DMS114 treated with DMSO at 0.1 percent for 48 hours (cell line): ENCODE data around the gene SMS.
"Not testable (repeated sequence)": the region's sequence is repeated elsewhere in the genome, so short reads cannot be mapped to it uniquely, and the experiment has no call there.

Source experiments
- DNase-seq: peaks from one replicate; lab custom pipeline; 2025; ENCODE audit not compliant: unreplicated experiment; lab: John Stamatoyannopoulos, UW

Gene SMS

GRCh38 chrX:21950557-21950956 is 10.0 kb downstream of the SMS start:
- not testable (repeated sequence) for DNase-seq

- DNase-seq = no peak
Observed at GRCh38 chrX:21952624-21953023, 12.1 kb downstream of the SMS start.

DNA sequence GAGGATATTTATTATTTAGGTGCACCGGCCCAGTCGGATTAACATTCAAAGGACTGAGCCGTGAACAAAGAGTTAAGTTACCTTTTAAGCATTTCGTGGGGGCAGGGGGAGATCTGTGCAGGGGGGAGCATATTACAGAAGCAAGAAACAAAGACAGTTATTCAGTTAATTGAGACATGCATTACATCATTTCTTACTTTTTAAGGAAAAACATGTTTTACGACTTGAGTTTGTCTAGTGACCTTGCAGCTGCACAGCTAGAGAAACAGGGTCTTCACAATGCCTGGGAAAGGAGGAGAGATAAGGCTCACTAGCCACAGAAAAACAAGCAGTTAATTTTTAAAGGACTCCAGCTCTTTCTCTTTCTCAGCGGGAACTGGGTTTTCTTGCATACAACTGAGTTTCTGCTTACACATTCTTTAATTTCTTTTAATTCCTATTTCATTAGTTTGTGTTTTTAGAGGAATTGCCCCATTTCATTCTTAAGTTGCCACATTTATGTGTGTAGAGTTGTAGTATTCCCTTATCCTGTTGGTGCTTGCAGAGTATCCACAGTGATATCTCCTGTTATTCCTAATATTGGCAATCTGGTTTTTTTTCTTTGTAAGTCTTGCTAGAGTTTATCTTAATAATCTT is 12.8 kb downstream of the SMS start:
- DNase-seq = not testable (repeated sequence)

GRCh38 chrX:21955403-21956189 is 15.1 kb downstream of the SMS start:
- DNase-seq = no peak

DNA sequence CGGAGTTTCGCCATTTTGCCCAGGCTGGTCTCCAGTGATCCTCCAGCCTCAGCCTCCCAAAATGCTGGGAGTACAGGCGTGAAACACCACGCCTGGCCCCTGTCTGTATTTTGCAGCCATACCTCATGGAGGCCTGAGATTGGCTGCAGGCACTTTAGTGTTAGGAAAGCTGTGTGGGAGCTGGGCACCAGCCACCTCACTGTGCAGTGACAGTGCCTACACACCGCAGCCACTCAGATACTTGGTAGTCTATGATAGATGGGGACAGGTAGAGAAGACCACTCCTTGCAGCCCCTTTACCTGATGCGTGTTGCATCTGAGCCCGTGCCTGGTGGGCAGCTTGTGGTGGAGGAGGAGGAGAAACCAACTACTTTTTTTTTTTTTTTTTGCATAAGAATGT is 16.3 kb downstream of the SMS start:
- no peak for DNase-seq

GRCh38 chrX:21958187-21958586 is 17.7 kb downstream of the SMS start:
- DNase-seq = no peak

GRCh38 chrX:21958916-21959315 is 18.4 kb downstream of the SMS start:
- no peak for DNase-seq

- DNase-seq = no peak
Observed at GRCh38 chrX:21959362-21960051, 19.0 kb downstream of the SMS start.

GRCh38 chrX:21960569-21961541 is 20.3 kb downstream of the SMS start:
- no peak for DNase-seq

- no peak for DNase-seq
Observed at GRCh38 chrX:21962361-21962760, 21.9 kb downstream of the SMS start.

DNA sequence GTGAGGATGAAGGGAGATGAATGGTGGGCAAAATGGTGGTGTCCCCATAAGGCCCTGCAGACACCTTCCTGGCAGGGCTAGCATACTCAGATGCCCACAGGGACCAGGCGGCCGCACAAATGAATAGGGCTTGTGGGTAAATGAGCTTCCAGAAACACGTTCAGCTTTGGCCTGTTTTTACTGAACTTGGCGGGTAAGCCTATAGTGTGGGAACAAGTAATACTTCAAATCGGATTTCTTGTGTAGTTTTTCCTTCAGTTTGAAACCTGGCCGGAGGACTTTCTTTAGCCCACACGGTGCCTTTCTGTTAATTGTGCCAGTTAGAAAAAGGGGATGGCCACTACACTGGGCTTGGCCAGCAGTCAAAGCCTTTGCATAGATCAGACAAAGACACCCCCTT is 22.8 kb downstream of the SMS start:
- no peak for DNase-seq

- DNase-seq = no peak
Observed at GRCh38 chrX:21963731-21964405, 23.4 kb downstream of the SMS start.

DNA sequence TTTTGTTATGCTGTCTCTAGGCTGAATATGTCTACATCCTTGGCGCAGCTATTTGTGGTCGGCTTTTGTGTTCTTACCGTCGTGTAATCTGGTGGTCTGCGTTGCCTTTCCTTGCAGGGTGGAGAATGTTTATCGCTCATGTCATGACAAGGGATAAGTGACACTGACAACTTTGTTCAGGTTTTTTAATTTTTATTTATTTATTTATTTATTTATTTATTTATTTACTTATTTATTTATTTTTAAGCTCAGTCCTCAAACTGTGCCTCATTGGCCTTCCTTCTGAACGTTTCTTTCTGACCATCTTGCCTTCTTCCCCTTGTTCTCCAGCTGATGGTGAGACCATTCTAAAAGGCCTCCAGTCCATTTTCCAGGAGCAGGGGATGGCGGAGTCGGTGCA is 26.4 kb downstream of the SMS start:
- DNase-seq = no peak

GRCh38 chrX:21968333-21968732 is 27.8 kb downstream of the SMS start:
- no peak for DNase-seq

DNA sequence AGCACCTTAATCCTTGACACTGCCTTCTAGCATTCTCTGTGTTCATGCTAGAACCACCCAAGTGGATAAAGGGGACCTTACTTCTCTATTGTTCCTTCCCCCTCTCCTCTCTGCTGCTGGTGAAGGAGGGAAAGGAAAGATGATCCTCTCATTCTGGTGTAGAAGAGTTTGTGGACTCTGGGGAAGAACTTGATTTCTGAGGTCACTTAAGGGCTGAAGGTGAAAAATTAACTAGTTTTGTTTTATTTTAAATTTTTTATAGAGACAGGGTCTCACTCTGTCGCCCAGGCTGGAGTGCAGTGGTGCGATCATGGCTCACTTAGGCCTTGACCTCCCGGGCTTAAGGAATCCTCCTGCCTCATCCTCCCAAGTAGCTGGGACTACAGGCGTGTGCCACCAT is 29.8 kb downstream of the SMS start:
- no peak for DNase-seq

DNA sequence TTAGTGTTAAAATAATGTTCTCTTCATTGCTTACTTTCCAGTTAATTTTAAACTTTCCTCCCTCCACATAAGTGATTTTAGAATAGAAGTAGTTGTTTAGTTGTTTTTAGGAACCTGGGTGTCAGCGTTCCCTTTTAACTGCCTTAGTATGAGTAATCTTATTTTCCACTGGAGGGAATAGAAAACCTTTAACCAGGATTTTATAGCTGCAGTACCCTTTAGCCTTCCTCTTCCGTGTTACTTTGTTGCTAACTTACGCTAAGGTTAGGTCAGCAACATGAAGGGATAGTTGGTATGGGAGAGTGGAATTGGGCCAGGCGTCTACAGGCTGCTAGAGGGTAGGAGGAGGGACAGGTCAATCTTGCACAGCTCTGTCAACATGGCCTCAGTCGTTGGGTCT is 31.5 kb downstream of the SMS start:
- DNase-seq = no peak

DNA sequence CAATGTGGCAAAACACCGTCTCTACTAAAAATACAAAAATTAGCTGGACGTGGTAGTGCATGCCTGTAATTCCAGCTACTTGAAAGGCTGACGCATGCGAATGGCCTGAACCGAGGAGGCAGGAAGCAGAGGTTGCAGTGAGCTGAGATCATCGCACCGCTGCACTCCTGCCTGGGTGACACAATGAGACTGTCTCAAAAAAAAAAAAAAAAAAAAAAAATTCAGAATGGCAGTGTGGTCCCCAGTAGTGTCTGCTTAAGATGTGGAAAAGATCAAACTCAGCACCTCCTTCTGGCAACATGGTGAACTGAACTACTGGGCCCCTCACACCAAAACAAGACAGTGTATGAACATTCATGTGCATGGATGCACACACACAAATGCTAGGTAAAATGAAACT is 32.2 kb downstream of the SMS start:
- DNase-seq = no peak

- DNase-seq = no peak
Observed at GRCh38 chrX:21973321-21974010, 33.0 kb downstream of the SMS start.

- no peak for DNase-seq
Observed at GRCh38 chrX:21974011-21974385, 33.5 kb downstream of the SMS start.

DNA sequence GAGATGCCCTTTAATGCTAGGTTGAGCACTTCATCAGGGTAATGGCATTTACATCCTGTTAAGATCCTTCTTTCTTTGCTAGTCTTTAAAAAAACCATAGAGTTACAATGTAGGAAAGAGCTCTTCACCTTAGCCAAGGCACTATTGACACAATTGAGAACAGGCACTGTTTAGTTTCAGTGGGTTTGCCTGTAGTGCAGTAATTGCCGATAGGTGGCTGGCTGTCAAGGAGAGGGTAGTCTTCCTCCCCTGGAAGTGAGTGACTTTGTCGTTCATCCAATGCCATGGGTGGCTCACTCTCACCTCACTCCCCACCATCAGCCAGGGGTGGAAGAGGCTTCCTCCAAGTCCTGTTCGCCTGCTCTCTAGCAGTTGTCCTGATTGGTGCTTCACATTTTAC is 34.7 kb downstream of the SMS start:
- no peak for DNase-seq
